Measurements from ENCODE around the gene DKK3.

Gene DKK3

DNA sequence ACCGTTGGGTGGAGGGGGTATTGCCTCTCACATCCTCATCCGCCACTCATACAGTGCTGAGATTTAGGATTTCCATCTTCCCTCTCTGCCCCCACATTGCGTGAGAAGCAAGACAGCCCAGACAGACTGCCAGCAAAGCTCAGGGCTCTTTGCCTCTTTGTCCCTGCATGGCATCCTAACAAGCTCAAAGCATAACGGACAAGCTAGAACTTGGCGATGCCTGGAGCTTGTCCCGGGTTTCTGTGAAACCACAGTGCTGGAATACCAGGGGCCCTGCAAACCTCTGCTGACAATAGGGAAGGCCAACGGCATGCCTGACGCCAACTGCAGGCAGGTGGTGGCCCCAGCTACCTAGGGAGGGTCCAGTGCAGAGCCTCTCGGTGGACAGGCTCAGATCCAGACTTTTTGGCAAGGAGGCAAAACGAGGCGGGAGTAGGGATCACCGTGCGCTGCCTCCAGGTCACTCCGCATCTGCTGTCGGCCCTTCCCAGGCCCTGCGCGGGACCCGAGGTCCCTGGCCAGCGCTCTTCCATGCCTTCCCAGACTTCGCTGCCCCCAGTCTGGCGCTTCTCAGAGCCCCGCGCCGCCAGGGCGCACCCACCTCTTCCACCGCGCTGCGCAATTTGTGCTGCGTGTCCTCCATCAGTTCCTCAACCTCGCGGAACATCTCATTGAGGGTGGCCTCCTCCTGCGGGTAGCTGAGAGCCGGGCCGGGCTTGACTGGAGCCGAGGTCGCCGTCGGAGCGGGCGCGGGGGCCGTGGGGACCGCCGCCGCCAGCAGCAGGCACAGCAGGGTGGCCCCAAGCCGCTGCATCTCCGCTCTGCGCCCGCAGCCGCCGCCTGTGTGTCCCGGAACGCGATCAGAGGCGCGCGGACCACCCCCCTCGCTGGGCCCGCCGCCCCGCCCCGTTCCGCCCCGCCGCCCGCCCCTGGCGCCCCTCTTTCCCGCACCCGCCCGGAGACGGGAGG lies at the start of gene DKK3:
TSS of gene DKK3 (minus strand) at position 858 of the 969 bp plus-strand sequence. CDS start at position 814, 44 bp downstream.
- H3K27ac ChIP-seq (ENCODE audit: low read depth, low read length) = peak within 1 kb of the TSS; percentile 29
- peaks cover 10 to 16% of the 10 kb centered on the region in 2 donors for H3K27me3 ChIP-seq (ENCODE audit: control insufficient read depth in 1 of 2, insufficient read depth in 2 of 2, low read length in 2 of 2)
- no peaks in the 10 kb centered on the region for H3K9me3 ChIP-seq (ENCODE audit: low read length)
- no peaks in the 10 kb centered on the region for H3K36me3 ChIP-seq (ENCODE audit: insufficient read depth, low read length)
- H3K9ac ChIP-seq (ENCODE audit: low read length) = peak within 1 kb of the TSS; percentile 11
- peak within 1 kb of the TSS; percentile 43 to 69 for H3K4me3 ChIP-seq (ENCODE audit: low read depth in 1 of 2, low read length in 2 of 2)
- H3K4me1 ChIP-seq (ENCODE audit: insufficient read depth, low read length) = peaks cover 11% of the 10 kb centered on the region

DNA sequence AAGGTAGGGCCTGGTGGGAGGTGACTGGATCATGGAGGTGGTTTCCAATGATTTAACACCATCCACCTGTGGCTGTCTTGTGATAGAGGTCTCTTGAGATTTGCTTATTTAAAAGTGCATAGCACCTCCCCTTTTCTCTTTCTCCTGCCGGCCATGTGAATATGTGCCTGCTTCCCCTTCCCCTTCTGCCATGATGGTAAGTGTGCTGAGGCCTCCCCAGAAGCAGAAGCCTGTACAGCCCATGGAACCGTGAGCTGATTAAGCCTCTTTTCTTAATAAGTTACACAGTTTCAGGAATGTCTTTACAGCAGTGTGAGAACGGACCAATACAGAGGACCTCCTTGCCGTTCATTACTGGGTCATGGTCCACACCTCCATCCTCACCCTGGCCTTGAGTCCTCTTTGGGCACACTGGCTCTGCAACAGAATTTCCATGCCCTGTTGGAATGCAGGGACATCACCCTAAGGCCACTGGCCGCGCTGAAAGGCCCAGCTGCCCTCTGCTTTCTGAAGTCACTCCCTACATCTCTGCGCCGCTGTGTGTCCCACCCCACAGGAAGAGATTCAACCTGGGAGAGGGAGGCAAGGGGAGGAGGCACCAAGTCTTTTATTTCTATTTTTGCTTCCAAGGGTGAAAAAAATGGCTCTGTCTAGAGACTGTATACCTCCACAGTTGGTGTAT lies 49.0 kb upstream of the DKK3 start:
- no peak overlapping the region for H3K27ac ChIP-seq (ENCODE audit: low read depth, low read length)
- no peak overlapping the region for H3K9ac ChIP-seq (ENCODE audit: low read length)
- H3K27me3 ChIP-seq (ENCODE audit: control insufficient read depth in 1 of 2, insufficient read depth in 2 of 2, low read length in 2 of 2) = no peaks in the 10 kb centered on the region
- H3K4me3 ChIP-seq (ENCODE audit: low read depth in 1 of 2, low read length in 2 of 2) = no peak overlapping the region
- peaks cover 7% of the 10 kb centered on the region for H3K4me1 ChIP-seq (ENCODE audit: insufficient read depth, low read length)
- no peaks in the 10 kb centered on the region for H3K36me3 ChIP-seq (ENCODE audit: insufficient read depth, low read length)
- no peaks in the 10 kb centered on the region for H3K9me3 ChIP-seq (ENCODE audit: low read length)

DNA sequence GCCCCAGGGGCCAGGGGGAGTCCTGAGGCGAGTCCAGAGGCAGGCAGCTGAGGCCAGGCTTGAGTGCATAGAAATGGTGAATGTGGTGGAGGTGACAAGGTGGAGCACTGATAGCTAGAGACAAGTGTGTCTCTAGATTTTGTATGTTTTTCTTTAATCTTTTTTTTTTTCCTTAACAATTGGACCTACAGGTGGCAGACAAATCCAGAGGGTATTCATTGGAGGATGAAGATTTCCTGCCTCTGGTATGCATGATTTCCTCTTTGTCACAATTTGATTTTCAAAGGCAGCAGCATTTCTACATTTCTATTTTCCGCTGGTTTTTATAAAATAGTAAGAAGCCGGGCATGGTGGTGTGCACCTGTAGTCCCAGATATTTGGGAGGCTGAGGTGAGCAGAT lies 47.7 kb upstream of the DKK3 start:
- no peak overlapping the region for H3K9ac ChIP-seq (ENCODE audit: low read length)
- no peak overlapping the region for H3K27ac ChIP-seq (ENCODE audit: low read depth, low read length)
- no peaks in the 10 kb centered on the region for H3K9me3 ChIP-seq (ENCODE audit: low read length)
- H3K4me1 ChIP-seq (ENCODE audit: insufficient read depth, low read length) = peaks cover 7% of the 10 kb centered on the region
- H3K36me3 ChIP-seq (ENCODE audit: insufficient read depth, low read length) = no peaks in the 10 kb centered on the region
- no peaks in the 10 kb centered on the region for H3K27me3 ChIP-seq (ENCODE audit: control insufficient read depth in 1 of 2, insufficient read depth in 2 of 2, low read length in 2 of 2)
- no peak overlapping the region for H3K4me3 ChIP-seq (ENCODE audit: low read depth in 1 of 2, low read length in 2 of 2)

DNA sequence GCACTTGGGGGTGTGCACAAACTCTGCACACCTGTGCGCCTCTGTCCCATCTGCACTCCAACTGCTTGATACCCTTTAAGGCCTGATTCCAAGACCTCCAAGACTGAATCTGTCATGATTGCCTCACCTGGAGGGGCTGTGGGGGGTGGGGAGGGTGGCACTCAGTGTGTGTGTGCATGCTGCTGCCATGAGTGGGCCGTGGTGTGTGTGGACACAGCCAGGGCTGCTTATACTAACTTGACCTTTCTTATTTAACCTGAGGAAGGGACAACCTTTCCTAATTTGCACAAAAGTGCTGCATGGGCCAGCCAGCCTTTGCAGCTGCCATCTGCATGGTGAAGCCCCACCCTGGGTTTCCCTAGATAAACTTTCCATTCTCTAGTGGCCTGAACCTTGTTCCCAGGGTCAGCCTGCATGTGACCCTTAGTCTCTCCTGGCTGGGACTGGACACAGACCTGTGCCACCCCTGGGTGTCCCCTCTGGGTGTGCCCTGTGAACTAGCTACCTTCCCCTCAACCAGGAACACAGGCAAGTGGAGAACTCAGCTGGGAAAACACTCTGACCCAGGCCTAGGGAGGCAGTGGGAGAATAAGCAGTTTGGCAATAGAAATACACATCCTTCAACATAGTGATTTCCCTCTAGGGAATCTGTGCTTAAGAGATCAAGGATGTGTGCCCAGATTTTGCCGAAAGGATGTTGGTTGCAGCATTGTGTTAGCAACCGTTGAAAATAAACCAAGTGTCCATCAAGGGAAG lies 45.4 kb upstream of the DKK3 start:
- Histone ChIP-seq H3K27ac (ENCODE audit: low read depth, low read length) (peak overlapping the region; percentile 27), H3K9ac (ENCODE audit: low read length) (no peak overlapping the region), H3K4me1 (ENCODE audit: insufficient read depth, low read length) (peaks cover 7% of the 10 kb centered on the region), H3K9me3 (ENCODE audit: low read length) (no peaks in the 10 kb centered on the region), H3K4me3 (ENCODE audit: low read depth in 1 of 2, low read length in 2 of 2) (no peak overlapping the region), H3K27me3 (ENCODE audit: control insufficient read depth in 1 of 2, insufficient read depth in 2 of 2, low read length in 2 of 2) (no peaks in the 10 kb centered on the region), H3K36me3 (ENCODE audit: insufficient read depth, low read length) (no peaks in the 10 kb centered on the region)

DNA sequence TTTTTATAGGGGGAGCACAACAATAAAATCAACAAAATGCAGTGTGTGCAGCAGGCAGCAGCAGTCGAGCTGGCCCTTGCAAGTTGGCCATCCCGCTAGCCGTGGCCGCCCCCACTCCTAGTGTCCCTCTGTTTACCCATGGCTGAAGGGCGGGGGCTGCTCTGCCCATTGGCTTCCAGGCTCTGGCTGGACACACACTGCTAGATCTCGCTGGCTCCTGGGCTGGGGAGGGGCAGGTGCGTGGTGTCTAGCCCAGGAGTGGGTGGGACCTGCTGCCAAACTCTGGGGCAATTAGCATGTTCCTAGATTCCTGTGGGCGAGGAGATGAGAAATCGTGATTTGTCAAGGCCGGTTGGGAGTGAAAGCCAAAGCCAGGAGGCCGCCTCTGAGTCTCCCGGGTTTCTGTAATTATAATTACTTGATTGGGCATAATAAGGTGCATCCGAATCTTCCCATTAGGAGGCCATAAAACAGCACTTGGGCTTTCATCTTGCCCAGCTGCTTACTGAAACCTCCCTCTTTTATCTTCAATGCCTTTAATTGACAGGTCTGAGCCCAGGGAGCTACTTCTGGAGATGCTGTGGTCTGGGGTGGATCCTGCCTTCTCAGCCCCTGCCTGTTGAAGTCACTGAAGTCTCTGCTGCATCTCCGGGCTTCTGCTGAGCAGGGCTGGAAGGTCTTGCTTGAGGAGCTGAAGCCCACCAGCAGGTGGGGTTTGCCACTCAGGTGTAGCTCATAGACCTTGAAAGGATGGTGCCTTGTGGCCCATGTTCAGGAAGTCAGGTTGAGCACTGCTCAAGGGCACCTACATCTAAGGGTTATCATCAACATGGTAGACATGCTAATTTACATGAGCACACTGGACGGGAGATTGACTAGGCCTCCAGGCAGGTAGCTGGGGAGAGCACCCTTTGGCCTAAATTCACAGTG lies 44.5 kb upstream of the DKK3 start:
- no peaks in the 10 kb centered on the region for H3K27me3 ChIP-seq (ENCODE audit: control insufficient read depth in 1 of 2, insufficient read depth in 2 of 2, low read length in 2 of 2)
- H3K27ac ChIP-seq (ENCODE audit: low read depth, low read length) = peak overlapping the region; percentile 27
- H3K9me3 ChIP-seq (ENCODE audit: low read length) = no peaks in the 10 kb centered on the region
- H3K4me3 ChIP-seq (ENCODE audit: low read depth in 1 of 2, low read length in 2 of 2) = no peak overlapping the region
- H3K36me3 ChIP-seq (ENCODE audit: insufficient read depth, low read length) = no peaks in the 10 kb centered on the region
- no peak overlapping the region for H3K9ac ChIP-seq (ENCODE audit: low read length)
- peaks cover 7% of the 10 kb centered on the region for H3K4me1 ChIP-seq (ENCODE audit: insufficient read depth, low read length)

DNA sequence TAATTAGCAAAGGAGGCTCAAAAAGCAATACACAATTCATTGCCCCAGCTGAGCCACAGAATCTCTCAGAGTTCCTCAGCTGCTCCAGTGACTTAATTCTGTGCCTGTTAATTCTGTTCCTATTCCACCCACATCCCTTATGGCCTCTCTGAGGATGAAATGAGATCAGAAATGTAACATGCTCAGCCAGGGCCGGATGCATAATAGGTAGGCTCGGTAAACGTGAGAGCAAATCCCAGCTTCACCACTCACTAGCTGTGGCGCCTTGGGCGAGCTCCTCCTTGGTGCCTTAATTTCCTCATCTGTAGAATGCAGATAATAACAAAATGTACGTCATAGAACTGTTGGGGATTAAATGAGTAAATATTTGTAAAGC lies 42.8 kb upstream of the DKK3 start:
- no peaks in the 10 kb centered on the region for H3K27me3 ChIP-seq (ENCODE audit: control insufficient read depth in 1 of 2, insufficient read depth in 2 of 2, low read length in 2 of 2)
- H3K9me3 ChIP-seq (ENCODE audit: low read length) = no peaks in the 10 kb centered on the region
- H3K4me3 ChIP-seq (ENCODE audit: low read depth in 1 of 2, low read length in 2 of 2) = no peak overlapping the region
- no peaks in the 10 kb centered on the region for H3K36me3 ChIP-seq (ENCODE audit: insufficient read depth, low read length)
- H3K27ac ChIP-seq (ENCODE audit: low read depth, low read length) = no peak overlapping the region
- H3K9ac ChIP-seq (ENCODE audit: low read length) = no peak overlapping the region
- peaks cover 17% of the 10 kb centered on the region for H3K4me1 ChIP-seq (ENCODE audit: insufficient read depth, low read length)

DNA sequence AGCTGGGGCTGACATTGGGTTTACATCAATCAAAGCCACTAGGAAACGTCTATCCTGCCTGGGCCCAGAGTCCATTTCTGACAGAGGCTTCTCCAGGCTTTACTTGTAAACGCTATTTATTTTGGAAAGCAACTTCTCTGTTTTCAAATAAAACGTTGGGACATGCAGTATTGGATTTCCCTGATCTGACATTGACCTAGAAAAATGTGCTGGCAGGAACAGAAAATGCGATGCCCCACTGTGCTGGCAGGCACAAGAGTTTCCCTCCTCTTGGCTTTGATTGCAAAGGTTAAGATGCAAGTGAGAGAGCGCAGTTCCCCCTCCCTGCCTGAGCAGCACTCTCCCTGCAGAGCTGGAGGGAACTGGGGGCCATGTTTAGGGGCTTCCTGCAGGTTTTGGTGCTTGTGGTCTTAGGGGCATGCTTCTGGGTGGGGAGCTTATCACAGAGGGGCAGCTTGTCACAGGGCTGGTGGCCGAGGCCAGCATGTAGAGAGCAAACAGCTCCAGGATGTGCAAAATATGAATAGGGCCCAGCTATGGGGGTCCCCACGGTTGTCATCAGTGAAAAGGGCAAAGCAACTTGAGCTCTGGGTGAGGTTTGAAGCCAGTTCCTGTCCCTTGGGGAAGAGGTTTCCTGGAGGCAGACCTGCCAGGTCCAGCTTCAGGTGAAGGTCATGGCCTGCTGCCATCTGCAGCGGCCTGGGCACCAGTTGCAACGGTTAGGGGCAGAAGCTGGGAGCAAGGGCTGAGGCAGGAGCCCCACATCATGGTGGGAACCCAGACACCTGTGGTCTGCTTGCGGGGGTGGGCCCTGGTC lies 42.3 kb upstream of the DKK3 start:
- no peak overlapping the region for H3K4me3 ChIP-seq (ENCODE audit: low read depth in 1 of 2, low read length in 2 of 2)
- peaks cover 17% of the 10 kb centered on the region for H3K4me1 ChIP-seq (ENCODE audit: insufficient read depth, low read length)
- no peak overlapping the region for H3K9ac ChIP-seq (ENCODE audit: low read length)
- H3K36me3 ChIP-seq (ENCODE audit: insufficient read depth, low read length) = no peaks in the 10 kb centered on the region
- no peak overlapping the region for H3K27ac ChIP-seq (ENCODE audit: low read depth, low read length)
- no peaks in the 10 kb centered on the region for H3K9me3 ChIP-seq (ENCODE audit: low read length)
- no peaks in the 10 kb centered on the region for H3K27me3 ChIP-seq (ENCODE audit: control insufficient read depth in 1 of 2, insufficient read depth in 2 of 2, low read length in 2 of 2)

DNA sequence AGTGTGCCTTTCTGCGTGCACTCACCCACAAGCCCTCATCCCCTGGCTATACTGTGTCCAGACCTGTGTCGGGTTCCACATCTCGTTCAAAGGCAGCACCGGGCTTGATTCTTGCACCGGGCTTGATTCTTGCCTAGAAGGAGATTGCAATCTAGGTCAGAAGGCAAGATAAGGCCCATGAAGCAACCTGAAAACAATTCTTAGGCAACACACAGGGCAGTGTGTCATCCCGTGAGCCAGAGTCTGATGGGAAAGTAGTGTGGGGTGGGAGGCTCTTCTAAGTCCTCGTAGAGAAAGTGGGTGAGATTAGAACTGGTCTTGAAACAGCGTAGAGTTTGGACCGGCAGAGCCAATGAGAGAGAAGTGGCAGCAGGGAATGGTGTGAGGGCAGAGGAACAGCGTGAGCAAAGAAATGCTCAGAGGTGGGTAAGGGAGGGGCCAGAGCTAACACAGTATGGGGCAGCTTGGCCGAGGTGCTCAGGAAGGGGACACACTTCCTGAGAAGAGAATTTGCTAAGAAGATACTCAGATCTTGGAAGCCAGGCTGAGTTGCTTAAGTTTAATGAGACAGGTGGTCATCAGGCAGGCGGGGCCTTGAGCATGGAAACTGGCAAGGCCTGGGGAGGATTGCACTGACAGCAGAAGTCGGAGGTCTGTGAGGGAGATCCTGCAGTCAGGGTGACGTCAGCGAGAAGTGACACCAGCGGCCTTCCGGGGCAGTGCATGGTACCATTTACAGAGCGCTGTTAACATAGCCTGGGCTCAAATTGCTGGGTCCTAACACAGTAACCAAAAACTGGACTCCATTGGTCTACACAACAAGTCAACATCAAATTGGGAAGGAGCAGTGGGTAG lies 40.7 kb upstream of the DKK3 start:
- Histone ChIP-seq H3K27ac (ENCODE audit: low read depth, low read length) (no peak overlapping the region), H3K4me3 (ENCODE audit: low read depth in 1 of 2, low read length in 2 of 2) (no peak overlapping the region), H3K36me3 (ENCODE audit: insufficient read depth, low read length) (no peaks in the 10 kb centered on the region), H3K27me3 (ENCODE audit: control insufficient read depth in 1 of 2, insufficient read depth in 2 of 2, low read length in 2 of 2) (no peaks in the 10 kb centered on the region), H3K9ac (ENCODE audit: low read length) (no peak overlapping the region), H3K9me3 (ENCODE audit: low read length) (no peaks in the 10 kb centered on the region), H3K4me1 (ENCODE audit: insufficient read depth, low read length) (peaks cover 21% of the 10 kb centered on the region)

DNA sequence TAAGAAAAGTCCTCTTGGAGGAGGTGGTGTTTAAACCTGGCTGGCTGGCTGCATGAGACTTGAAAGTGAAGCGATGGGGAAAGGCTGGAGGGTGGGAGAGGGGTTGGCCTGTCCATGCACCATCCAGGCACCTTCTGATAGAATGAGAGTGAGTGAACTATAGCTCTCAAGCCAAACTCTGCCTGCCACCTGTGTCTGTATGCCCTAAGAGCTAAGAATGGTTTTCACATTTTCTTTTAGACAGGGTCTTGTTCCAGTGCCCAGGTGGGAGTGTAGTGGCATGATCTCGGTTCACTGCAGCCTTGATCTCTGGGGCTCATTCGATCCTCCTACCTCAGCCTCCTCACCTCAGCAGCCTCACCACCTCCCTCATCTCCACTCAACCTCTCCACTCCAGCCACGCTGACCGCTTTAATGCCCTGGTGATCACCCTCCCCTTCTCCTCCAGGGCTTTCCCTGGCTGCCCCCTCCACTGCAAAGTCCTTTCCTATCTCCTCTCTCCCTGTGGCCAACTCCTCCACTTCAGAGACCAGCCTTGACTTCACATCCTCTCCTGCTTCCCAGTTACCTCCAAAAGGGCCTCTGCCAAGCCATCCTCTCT lies 38.3 kb upstream of the DKK3 start:
- Histone ChIP-seq H3K9me3 (ENCODE audit: low read length) (no peaks in the 10 kb centered on the region), H3K4me3 (ENCODE audit: low read depth in 1 of 2, low read length in 2 of 2) (no peak overlapping the region), H3K9ac (ENCODE audit: low read length) (no peak overlapping the region), H3K4me1 (ENCODE audit: insufficient read depth, low read length) (peaks cover 22% of the 10 kb centered on the region), H3K27me3 (ENCODE audit: control insufficient read depth in 1 of 2, insufficient read depth in 2 of 2, low read length in 2 of 2) (no peaks in the 10 kb centered on the region), H3K36me3 (ENCODE audit: insufficient read depth, low read length) (no peaks in the 10 kb centered on the region), H3K27ac (ENCODE audit: low read depth, low read length) (peak overlapping the region; percentile 37)

Measured in muscle layer of colon (tissue), 2 donors.